HG02763 (cell line): ENCODE results near the gene LPP.
A peak's percentile ranks its signal among the peaks of the same experiment; 100 is the strongest.
"Not testable (repeated sequence)": the region's sequence is repeated elsewhere in the genome, so short reads cannot be mapped to it uniquely, and the experiment has no call there.

Source experiments
- ATAC-seq: cut with Tn5 transposase; IDR thresholded peaks from one replicate; pipeline ENCODE4 v1.9.1; 2021; ENCODE audit warnings: mild to moderate bottlenecking, moderate library complexity; ENCODE audit not compliant: unreplicated experiment

Gene LPP

GRCh38 chr3:188686324-188686723, 532.4 kb downstream of the LPP start:
- ATAC-seq = no peak

DNA sequence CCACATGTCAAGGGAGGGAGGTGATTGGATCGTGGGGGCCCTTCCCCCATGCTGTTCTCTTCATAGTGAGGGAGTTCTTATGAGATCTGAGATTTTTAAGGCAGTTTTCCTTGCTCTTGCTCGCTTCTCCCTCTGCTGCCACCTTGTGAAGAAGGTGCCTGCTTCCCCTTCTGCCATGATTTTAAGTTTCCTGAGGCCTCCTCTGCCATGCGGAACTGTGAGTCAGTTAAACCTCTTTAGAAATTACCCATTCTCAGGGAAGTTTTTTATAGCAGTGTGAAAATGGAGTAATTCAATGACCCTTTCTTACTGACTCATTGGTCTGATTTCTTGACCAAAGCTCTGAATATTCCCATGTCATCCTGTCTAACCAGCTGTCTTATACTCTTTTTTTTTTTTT, 533.4 kb downstream of the LPP start:
- ATAC-seq = no peak

DNA sequence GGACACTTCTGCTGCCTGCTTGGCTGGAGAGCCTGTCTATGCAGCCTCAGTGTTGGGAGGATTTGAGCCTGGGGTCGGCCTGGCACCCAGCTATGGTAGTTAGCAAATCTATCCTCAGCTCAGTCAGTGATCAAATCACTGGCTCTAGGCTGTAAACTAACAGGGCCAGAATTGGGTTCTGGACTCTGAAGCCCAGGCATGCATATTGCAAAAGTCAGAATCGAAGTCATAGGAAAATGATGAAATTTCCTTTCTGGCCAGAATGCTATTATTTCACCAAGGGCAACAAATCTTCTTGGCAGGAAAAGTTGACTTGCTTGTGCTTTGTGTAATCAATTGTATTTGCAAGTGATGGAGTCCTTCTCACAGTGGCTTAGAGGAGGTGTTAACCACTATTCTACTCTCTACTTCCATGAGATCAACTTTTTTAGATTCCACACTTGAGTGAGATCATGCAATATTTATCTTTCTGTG, 535.2 kb downstream of the LPP start:
- ATAC-seq = no peak

DNA sequence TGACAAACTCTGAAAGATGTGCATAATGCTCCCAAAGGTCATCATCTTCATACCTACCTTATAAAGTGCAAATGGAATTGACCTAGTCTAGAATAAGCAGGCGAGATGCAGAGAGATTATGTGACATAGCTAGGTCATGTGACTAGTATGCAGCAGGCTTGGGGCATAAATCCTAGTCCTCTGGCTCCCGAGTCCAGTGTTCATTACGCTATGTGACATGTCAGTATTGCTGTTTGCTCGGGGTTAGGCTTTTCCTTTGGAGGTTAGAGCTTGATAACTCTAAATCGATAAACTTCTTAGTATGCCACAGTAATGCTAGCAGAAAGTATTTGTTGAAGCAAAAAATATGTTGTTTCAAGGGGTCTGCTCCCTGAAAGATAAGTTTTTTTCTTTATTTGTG, 536.1 kb downstream of the LPP start:
- no peak for ATAC-seq

- ATAC-seq = no peak
These were observed 537.0 kb downstream of the LPP start for GRCh38 chr3:188691004-188691403.

DNA sequence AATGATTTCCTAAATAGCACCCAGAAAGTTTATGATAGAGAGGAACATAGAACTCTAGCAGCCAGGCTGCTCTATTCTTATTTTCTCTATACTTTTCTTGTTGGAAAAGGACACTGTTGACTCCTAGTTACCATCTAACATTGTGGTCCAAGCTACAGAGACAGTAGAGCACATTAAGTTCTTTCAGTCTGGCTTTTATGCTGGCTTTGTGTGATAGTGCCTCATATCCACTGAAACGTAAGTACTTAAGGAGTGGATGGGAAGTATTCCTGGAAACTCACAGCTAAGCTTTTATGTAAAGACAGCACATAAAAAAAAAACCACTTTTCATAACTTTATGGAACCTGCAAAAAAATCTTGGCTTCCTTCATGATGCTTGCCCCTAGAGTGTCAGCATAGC, 537.7 kb downstream of the LPP start:
- ATAC-seq = no peak

DNA sequence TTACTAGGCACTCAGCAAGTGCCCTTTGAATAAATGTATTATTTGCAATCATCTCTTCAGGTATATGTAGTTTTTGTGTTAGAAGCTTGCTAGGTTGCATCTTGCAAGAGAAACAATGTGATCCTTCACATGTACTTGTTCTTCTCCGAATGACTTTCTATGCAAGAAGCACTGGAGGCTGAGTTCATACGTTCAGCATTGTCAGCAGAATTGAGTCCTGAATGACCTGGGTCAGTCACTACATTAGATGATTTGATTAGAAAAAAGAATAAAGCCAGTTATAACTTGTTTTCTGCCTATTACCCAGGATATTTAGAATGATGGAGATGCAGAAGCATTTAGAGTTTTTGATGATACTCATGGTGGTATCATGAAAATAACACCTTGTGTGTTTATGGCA, 538.7 kb downstream of the LPP start:
- no peak for ATAC-seq

GRCh38 chr3:188693435-188693834, 539.5 kb downstream of the LPP start:
- no peak for ATAC-seq

DNA sequence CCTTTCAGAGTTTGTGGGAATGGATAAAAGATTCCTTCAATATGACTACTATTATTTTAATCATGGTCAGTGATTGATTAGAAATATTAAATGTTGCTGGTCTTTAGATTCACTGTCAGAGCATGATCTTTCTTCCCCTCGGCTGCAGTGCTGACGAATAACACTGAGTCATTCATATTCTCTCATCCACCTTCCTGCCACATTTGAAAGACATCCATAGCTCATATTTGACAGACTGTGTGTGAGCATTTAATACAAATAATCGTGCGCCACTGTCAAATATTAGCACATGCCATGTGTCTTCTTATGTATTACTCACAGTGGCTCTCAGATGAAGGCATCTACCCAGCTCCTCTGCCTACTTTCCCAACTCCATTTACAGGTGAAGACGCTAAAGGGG, 541.3 kb downstream of the LPP start:
- ATAC-seq = no peak

DNA sequence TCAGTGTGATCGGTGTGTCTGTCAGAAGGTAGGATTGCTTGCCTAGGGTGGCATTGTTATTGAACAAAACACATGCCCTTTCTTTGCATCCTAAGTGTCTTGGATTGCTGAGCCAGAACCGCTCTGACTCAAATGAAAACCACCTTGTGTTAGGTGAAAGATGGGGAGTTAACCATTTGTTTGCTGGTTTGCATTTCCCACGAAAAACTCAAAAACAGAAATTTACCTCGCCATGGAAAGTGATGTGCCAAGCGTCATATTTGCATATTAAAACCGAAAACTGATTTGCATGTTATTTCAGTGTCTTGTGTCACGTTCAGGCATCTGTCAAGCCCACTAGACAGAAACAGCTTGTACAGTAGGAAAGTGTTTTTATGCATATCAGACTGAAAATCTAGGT, 543.2 kb downstream of the LPP start:
- ATAC-seq = peak; percentile 54

DNA sequence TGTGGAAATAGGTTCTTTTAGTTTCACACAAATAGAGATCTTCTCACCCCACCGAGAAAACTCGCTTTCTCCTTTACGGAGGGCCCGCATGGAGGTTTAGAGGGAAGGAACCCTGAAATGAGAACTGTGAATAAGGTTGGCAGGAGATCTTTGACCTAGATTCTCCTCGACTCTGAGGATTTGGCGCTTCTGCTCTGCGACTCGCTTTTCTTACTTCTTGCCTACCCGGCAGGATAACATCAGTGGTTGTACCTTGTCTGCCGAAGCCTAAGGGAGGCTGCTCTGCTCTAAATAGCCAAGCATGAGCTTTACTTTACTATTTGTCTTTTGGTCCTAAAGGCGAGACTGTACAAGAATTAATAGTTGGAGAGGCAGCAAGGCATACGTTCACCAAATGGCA, 544.5 kb downstream of the LPP start:
- ATAC-seq = no peak

DNA sequence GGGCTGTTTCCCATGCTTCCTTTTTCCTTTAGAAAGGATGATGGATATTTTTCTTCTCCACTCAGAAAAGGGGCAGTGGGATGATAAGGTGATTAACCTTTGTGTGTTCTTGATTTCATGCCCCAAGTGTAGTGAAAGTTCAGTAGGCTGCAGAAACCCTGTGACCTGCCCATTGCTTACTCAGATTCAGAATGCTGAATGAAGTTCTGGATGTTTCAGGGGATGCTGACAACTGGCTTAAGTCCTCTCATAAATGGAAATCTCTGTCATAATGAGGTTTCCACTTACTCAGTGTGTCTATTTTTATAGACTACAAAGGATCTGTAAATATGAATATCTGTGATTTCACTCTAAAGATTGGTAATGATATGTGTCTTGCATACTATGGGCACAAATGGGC, 546.5 kb downstream of the LPP start:
- no peak for ATAC-seq

- no peak for ATAC-seq
These were observed 547.0 kb downstream of the LPP start for GRCh38 chr3:188700918-188701317.

DNA sequence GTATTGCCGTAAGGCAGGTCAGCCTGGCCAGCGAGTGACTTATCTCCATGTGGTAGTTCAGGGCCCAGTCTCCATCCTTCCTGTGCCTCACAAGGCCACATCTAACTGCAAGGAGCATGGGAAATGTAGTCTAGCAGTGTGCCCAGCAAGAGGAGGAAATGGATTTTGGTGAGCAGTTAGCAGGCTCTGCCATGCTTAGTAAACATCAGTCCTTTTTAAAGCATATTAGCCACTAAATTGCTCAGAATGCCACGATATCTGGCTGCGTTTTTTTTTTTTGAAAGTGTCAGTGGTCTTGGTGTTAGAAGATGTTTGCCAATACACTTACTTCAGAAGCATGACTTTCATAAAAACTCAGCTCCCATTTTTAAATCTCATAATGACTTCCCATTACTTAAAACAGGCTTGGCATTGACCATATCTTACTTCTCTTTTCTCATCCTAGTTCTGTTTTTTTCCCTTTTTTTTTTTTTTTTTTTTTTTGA, 547.6 kb downstream of the LPP start:
- no peak for ATAC-seq

GRCh38 chr3:188702028-188702427, 548.1 kb downstream of the LPP start:
- ATAC-seq = not testable (repeated sequence)

DNA sequence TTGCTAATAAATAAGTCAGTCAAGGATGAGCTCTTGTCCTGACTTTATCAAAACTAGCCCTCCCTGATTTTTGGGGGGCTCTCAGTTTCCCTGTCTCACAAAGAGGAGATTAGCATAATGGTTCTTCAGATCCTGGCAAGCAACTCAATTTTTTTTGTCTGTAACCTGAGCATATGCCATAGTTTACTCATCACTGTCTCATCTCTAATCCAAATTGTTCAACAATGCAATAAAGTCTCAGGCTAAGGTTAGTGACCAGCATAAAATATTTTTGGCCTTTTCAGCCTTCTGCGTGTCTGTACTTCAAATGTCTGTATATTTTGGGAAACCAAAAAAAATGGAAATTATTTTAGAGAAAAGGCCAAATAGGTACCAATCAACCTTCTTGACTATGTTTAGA, 552.2 kb downstream of the LPP start:
- ATAC-seq = no peak

- ATAC-seq = no peak
These were observed 552.6 kb downstream of the LPP start for GRCh38 chr3:188706599-188706998.

GRCh38 chr3:188707381-188708288, 553.7 kb downstream of the LPP start:
- ATAC-seq = no peak

DNA sequence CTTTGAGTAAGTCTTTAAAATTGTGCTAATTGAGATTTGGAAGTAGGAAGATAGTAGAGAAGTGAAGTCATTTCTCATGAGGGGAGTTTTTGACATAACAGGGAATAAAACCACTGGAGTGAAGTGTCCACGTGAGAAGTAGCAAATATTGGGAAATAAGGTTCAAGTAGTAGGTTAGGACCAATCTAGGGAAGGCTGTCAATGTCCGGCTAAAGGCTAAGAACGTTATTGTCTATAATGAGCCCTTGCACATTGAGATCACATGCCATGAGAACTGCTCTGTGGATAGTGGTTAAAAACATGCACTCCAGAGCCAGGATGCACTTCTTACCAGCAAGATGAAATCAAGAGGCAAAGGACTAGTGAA, 557.9 kb downstream of the LPP start:
- no peak for ATAC-seq

DNA sequence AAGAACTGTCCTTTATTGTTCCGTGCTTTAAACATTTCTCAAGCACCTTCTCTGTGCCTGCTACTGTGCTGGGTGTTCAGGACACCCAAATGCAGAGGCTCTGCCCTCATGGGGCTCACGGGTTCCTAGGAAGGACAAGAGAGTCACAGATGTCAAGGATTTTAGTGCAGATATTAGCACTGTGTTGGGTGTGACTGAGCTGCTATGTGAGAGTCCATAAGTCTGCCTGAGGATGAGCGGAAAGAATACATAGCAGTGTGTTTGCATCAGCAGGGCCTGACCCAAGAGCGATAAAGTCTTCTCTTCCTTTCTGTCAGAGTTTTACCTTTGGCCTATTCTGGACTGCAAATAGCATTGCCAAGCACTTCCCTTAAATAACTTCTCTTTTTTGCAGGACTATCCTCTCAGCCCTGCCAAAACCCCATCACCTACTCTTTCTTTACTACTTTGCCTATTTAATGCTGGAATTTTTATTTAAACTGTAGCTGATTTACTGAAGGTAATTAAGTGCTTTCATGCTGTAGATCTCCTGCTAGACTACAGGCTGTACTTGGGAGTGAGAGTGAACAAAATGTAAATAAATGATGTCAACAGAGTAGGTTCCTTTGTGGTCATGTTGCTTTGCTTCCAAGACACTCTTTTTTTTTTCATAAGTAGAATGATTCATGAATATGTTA, 558.4 kb downstream of the LPP start:
- ATAC-seq = no peak

- ATAC-seq = no peak
These were observed 559.0 kb downstream of the LPP start for GRCh38 chr3:188712991-188713390.

DNA sequence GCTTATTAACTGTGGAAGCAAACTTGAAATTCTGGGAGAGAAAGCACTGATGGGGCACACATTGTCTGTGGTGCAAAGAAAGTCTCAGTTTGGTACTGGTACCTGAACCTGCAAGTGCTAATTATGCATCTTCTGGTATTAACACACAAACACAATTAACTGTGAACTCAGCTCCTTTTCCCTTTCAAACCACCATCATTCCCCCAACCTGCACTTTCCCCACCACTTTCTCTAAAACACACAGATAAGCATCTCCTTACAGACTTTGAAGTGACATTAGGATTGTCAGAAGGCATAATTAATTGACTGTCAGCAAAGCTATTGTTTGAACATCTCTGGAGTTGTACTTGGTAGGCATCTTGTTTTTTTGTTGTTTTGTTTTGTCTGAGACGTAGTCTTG, 565.6 kb downstream of the LPP start:
- ATAC-seq = no peak
